GM19043 (cell line): ENCODE data around the gene MRO.
"Not testable (repeated sequence)": the region's sequence is repeated elsewhere in the genome, so short reads cannot be mapped to it uniquely, and the experiment has no call there.

ENCODE experiments used
- ATAC-seq: cut with Tn5 transposase; IDR thresholded peaks from one replicate; pipeline ENCODE4 v1.9.1; 2021; ENCODE audit warnings: low read depth; ENCODE audit not compliant: unreplicated experiment

Gene MRO

GRCh38 chr18:50793641-50794565 is 25.9 kb downstream of the MRO start:
- no peak for ATAC-seq

- no peak for ATAC-seq
These were observed 26.9 kb downstream of the MRO start for GRCh38 chr18:50792885-50793284.

- ATAC-seq: no peak
These were observed 28.0 kb downstream of the MRO start for GRCh38 chr18:50791599-50792438.

GRCh38 chr18:50790948-50791347 is 28.9 kb downstream of the MRO start:
- no peak for ATAC-seq

GRCh38 chr18:50790241-50790640 is 29.6 kb downstream of the MRO start:
- ATAC-seq: no peak

- ATAC-seq: no peak
These were observed 31.5 kb downstream of the MRO start for GRCh38 chr18:50788284-50788683.

GRCh38 chr18:50786864-50787263 is 33.0 kb downstream of the MRO start:
- no peak for ATAC-seq

GRCh38 chr18:50783553-50783952 is 36.3 kb downstream of the MRO start:
- ATAC-seq: no peak

- not testable (repeated sequence) for ATAC-seq
These were observed 40.8 kb downstream of the MRO start for GRCh38 chr18:50779021-50779420.

GRCh38 chr18:50776383-50776782 is 43.4 kb downstream of the MRO start:
- ATAC-seq: no peak

GRCh38 chr18:50775726-50776125 is 44.1 kb downstream of the MRO start:
- no peak for ATAC-seq

GRCh38 chr18:50775207-50775606 is 44.6 kb downstream of the MRO start:
- ATAC-seq: no peak

- ATAC-seq: no peak
These were observed 50.4 kb downstream of the MRO start for GRCh38 chr18:50769463-50769862.

- ATAC-seq: no peak
These were observed 62.5 kb downstream of the MRO start for GRCh38 chr18:50757358-50757757.

GRCh38 chr18:50754297-50754696 is 65.5 kb downstream of the MRO start:
- no peak for ATAC-seq

GRCh38 chr18:50753311-50753710 is 66.5 kb downstream of the MRO start:
- no peak for ATAC-seq

GRCh38 chr18:50751947-50752346 is 67.9 kb downstream of the MRO start:
- no peak for ATAC-seq

GRCh38 chr18:50751490-50751889 is 68.3 kb downstream of the MRO start:
- no peak for ATAC-seq

- ATAC-seq: no peak
These were observed 69.3 kb downstream of the MRO start for GRCh38 chr18:50750546-50750945.

GRCh38 chr18:50749945-50750344 is 69.9 kb downstream of the MRO start:
- no peak for ATAC-seq

GRCh38 chr18:50749421-50749820 is 70.4 kb downstream of the MRO start:
- ATAC-seq: no peak
